DND-41 (cell line): ENCODE data around the gene GPC6.

ENCODE experiments used
- EZH2 ChIP-seq: IDR thresholded peaks from 3 replicates; pipeline ENCODE4 v1.6.1; 2012; ENCODE audit warnings: borderline replicate concordance, low read depth, mild to moderate bottlenecking, moderate library complexity, low read length, inconsistent platforms; ENCODE audit not compliant: severe bottlenecking
- TF ChIP-seq, protein P1 (sequence below): IDR thresholded peaks from 2 replicates; pipeline ENCODE4 v1.5.1; 2012; ENCODE audit warnings: borderline replicate concordance, low read length, moderate library complexity, mild to moderate bottlenecking; ENCODE audit not compliant: poor library complexity, severe bottlenecking; ENCODE audit errors: extremely low read depth

DNA sequence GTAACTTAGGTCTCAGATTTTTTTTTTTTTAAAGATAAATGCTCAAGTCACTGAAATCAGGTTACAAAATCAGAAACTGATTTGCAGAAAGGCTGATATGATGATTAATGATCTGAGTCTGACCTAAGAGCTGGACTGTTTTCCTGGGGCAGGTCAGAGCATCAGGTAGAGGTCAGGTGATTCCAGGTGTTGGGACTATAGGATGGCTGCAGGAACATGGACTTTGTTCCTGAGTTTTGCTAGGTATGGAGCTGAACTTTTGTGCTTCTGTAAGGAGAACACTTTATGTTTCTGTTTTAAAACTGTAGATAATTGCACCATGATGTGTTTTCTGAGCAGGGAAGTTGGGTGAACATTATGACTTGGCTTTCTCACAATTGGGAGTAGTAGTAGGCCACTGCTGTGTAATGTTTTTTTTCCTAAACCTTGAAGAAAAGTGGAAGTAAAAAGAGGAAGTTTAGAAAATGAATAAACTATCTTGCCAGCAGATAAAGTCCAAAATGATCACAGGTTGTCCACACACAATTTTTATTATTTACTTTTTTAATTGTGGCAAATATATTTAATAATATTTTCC, 955.7 kb downstream of the GPC6 start:
- TF ChIP-seq EZH2 = no peak
- TF ChIP-seq, protein P1, sequence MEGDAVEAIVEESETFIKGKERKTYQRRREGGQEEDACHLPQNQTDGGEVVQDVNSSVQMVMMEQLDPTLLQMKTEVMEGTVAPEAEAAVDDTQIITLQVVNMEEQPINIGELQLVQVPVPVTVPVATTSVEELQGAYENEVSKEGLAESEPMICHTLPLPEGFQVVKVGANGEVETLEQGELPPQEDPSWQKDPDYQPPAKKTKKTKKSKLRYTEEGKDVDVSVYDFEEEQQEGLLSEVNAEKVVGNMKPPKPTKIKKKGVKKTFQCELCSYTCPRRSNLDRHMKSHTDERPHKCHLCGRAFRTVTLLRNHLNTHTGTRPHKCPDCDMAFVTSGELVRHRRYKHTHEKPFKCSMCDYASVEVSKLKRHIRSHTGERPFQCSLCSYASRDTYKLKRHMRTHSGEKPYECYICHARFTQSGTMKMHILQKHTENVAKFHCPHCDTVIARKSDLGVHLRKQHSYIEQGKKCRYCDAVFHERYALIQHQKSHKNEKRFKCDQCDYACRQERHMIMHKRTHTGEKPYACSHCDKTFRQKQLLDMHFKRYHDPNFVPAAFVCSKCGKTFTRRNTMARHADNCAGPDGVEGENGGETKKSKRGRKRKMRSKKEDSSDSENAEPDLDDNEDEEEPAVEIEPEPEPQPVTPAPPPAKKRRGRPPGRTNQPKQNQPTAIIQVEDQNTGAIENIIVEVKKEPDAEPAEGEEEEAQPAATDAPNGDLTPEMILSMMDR = no peak
